Upper lobe of right lung (tissue), 1 donor: Measurements from ENCODE around the gene MAPKAP1. TPM values are rescaled to one million over a fixed set of nuclear protein-coding genes. Genes with fewer than 3 reads are reported as not detected.
A peak's percentile ranks its signal among the peaks of the same experiment; 100 is the strongest.

ENCODE experiments used
- ATAC-seq: fragments of 200-7000 bp; cut with Tn5 transposase; one replicate; pipeline ENCODE4 v1.9.1; 2020; ENCODE audit warnings: mild to moderate bottlenecking, moderate library complexity
- DNase-seq: peaks from one replicate; pipeline ENCODE4 v3.0.0-alpha.2; 2020
- H3K27ac ChIP-seq: fragments of 200-600 bp; one replicate; pipeline ENCODE4 v1.8.0; 2022
- H3K27me3 ChIP-seq: fragments of 200-600 bp; one replicate; pipeline ENCODE4 v1.8.0; 2022; ENCODE audit warnings: mild to moderate bottlenecking
- H3K36me3 ChIP-seq: fragments of 200-600 bp; one replicate; pipeline ENCODE4 v1.8.0; 2022
- H3K4me1 ChIP-seq: fragments of 200-600 bp; one replicate; pipeline ENCODE4 v1.8.0; 2022
- H3K4me3 ChIP-seq: fragments of 200-600 bp; one replicate; pipeline ENCODE4 v1.8.0; 2022; ENCODE audit warnings: mild to moderate bottlenecking
- H3K9me3 ChIP-seq: fragments of 200-600 bp; one replicate; pipeline ENCODE4 v1.8.0; 2022
- intact Hi-C: fragments of 100-400 bp; cut with DNase I; formaldehyde crosslinking; loops from one replicate; pipeline ENCODE4 v1.11.0; 2022
- total RNA-seq: library from RNA; stranded (reverse); fragmentation: NEBNext Ultra II Directional; extraction: Animal tissue kit (Norgen Biotek cat#: 25700); gene quantifications from one replicate; pipeline ENCODE4 v1.2.1, GENCODE V29; 2021
- TF ChIP-seq, protein P1 (sequence below): fragments of 200-600 bp; IDR thresholded peaks from one replicate; pipeline ENCODE4 v1.8.0; 2022; ENCODE audit warnings: antibody characterized with exemption
- donor health status: DM: no; HTN: yes; CAD: no; lungs with severe emphysema.

The MAPKAP1 gene
- total RNA-seq, 1 donor from 2014 or later, result 76.8 TPM

DNA sequence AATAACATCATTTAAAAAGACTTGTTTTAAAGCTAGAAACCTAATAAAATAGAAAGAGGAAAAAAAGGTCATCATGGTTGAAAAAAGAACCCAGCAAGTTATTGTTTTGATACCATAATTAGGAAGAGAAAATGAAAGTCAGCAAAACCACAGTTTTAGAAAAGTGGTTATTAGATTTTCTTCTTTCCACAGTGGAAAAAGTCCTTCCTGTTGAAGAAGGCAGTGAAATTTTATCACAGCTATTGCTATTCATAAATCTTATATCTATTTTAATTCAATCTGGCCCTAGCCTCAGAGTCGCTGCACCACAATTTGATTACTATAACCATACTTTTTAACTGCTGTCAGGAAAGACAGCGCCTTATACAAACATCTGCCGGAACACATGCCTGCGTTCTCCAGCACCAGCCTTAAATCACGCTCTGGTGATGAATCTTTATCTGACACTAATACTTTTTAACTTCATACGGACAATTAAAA lies 60.3 kb downstream of the MAPKAP1 start:
- intact Hi-C loops, result no loop called here
- no peaks in the 10 kb centered on the region for H3K9me3 ChIP-seq
- no peak for DNase-seq
- no peak for ATAC-seq
- H3K4me1 ChIP-seq, result peaks cover 19% of the 10 kb centered on the region
- H3K36me3 ChIP-seq, result no peaks in the 10 kb centered on the region
- H3K4me3 ChIP-seq, result peak overlapping the region; percentile 23
- peak overlapping the region; percentile 32 for H3K27ac ChIP-seq
- TF ChIP-seq, protein P1, sequence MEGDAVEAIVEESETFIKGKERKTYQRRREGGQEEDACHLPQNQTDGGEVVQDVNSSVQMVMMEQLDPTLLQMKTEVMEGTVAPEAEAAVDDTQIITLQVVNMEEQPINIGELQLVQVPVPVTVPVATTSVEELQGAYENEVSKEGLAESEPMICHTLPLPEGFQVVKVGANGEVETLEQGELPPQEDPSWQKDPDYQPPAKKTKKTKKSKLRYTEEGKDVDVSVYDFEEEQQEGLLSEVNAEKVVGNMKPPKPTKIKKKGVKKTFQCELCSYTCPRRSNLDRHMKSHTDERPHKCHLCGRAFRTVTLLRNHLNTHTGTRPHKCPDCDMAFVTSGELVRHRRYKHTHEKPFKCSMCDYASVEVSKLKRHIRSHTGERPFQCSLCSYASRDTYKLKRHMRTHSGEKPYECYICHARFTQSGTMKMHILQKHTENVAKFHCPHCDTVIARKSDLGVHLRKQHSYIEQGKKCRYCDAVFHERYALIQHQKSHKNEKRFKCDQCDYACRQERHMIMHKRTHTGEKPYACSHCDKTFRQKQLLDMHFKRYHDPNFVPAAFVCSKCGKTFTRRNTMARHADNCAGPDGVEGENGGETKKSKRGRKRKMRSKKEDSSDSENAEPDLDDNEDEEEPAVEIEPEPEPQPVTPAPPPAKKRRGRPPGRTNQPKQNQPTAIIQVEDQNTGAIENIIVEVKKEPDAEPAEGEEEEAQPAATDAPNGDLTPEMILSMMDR, result no peak
- no peaks in the 10 kb centered on the region for H3K27me3 ChIP-seq

DNA sequence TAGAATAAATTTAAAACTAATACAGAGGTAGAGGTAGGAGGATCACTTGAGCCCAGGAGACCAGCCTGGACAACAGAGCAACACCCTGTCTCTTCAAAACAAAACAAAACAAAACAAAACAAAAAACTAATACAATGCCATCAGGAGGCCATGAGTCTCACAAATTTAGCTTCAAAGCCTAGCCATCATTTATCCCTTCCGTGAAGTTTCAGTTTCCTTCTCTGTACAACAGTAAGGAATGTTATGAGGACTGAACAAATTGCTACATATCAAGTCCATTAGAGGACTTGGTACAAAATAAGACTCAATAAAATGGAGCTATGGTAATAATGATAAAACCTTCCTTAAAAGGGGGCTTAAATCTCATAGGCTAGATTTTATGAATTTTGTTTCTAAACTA lies 60.8 kb downstream of the MAPKAP1 start:
- Histone ChIP-seq H3K4me3 (peak overlapping the region; percentile 23), H3K27me3 (no peaks in the 10 kb centered on the region), H3K36me3 (no peaks in the 10 kb centered on the region), H3K4me1 (peaks cover 19% of the 10 kb centered on the region), H3K9me3 (no peaks in the 10 kb centered on the region), H3K27ac (peak overlapping the region; percentile 32)
- ATAC-seq (no peak), DNase-seq (no peak)
- TF ChIP-seq, protein P1, result no peak
- intact Hi-C loops, result no loop called here

DNA sequence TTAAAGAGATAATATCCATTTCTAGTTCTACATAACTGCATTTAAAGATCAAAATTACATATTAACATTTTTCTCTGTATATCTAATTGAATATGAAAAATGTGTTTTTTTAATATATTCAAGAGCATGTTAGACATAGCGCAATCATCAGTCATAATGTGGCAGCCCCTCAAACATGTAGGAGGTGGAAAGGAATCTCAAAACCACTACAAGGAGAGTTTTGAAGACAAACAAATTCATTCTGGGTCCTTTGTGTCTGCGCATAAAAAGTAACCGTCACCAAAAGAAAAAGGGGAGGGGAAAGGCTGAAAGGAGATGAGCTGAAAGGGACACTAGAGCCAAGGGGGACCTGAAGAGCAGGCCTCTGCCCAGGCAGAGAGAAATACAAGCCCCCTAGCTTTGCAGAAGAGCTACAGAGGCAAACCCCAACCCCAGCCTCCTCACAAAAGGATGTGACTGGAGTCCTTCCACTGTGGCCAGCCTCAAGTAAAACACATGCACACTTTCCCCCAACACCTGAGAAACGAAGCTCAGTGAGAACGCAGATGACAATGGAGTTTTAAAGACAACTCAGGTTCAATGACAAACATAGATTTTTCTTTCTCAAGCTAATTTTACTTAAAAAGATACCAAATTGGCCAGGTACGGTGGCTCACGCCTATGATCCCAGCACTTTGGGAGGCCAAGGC lies 62.0 kb downstream of the MAPKAP1 start:
- DNase-seq (no peak), ATAC-seq (no peak)
- H3K4me1 ChIP-seq, result peaks cover 19% of the 10 kb centered on the region
- no peak overlapping the region for H3K4me3 ChIP-seq
- intact Hi-C loops, result no loop called here
- TF ChIP-seq, protein P1, result no peak
- H3K27me3 ChIP-seq, result no peaks in the 10 kb centered on the region
- H3K27ac ChIP-seq, result no peak overlapping the region
- no peaks in the 10 kb centered on the region for H3K36me3 ChIP-seq
- H3K9me3 ChIP-seq, result no peaks in the 10 kb centered on the region

DNA sequence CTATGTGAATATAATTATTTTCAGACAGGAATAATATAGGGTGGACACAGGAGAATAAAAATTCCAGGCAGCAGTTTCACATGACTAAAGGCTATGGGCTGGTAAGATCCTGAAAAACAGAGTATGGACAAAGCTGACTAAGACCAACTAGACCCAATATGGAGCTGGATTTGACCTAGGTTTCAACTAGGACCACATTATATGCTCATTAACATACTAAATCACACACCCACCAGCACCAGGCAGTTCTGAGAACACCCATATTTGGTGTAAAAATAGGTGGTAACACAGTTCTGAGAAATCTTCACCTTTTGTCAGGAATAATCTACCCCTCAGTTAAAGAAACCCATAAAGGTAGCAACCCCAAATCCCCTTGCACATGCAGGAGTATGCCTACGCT lies 64.7 kb downstream of the MAPKAP1 start:
- Histone ChIP-seq H3K4me1 (peaks cover 22% of the 10 kb centered on the region), H3K27ac (no peak overlapping the region), H3K36me3 (no peaks in the 10 kb centered on the region), H3K9me3 (no peaks in the 10 kb centered on the region), H3K27me3 (no peaks in the 10 kb centered on the region), H3K4me3 (no peak overlapping the region)
- ATAC-seq, result no peak
- TF ChIP-seq, protein P1, result no peak
- DNase-seq, result no peak
- intact Hi-C loops, result no loop called here

DNA sequence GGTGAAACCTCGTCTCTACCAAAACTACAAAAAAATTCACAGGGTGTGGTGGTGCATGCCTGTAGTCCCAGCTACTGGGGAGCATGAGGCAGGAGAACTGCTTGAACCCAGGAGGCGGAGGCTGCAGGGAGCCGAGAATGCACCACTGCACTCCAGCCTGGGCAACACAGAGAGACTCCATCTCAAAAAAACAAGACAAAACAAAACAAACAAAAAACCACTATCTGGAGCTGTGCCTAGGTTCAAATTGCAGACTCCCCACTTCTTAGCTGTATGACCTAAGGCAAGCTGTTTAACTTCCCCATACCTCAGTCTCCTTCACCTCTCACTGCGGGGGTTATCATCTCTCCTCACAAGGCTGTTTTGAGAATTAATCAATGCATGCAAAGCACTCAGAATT lies 68.0 kb downstream of the MAPKAP1 start:
- H3K36me3 ChIP-seq, result no peaks in the 10 kb centered on the region
- H3K4me3 ChIP-seq, result no peak overlapping the region
- no peak for DNase-seq
- intact Hi-C loops, result loop anchor here (10.0 kb wide), 1 partner anchor 234 kb away; no protein-coding TSS in a partner anchor
- no peaks in the 10 kb centered on the region for H3K9me3 ChIP-seq
- TF ChIP-seq, protein P1, result no peak
- no peaks in the 10 kb centered on the region for H3K27me3 ChIP-seq
- no peak for ATAC-seq
- no peak overlapping the region for H3K27ac ChIP-seq
- peaks cover 10% of the 10 kb centered on the region for H3K4me1 ChIP-seq
